HepG2 (cell line): ENCODE measurements around the gene ALB. TPM values are rescaled to one million over a fixed set of nuclear protein-coding genes. Genes with fewer than 3 reads are reported as not detected.

Source experiments
- ATAC-seq: fragments of 200-7000 bp; cut with Tn5 transposase; 3 replicates; pipeline ENCODE4 v1.9.1; 2020; ENCODE audit warnings: mild to moderate bottlenecking, moderate library complexity
- BruUV-seq: library from RNA; stranded (reverse); fragments of 400-500 nt; replicated peaks from 2 replicates; lab custom pipeline; 2021; lab: Mats Ljungman, UMichigan
- CTCF ChIA-PET: fragments of 300-600 bp; formaldehyde crosslinking; extraction: SDS; loops from one replicate; lab custom pipeline; 2021; ENCODE audit warnings: low total read pairs, inconsistent platforms, low intra/inter-chr PET ratio; lab: Yijun Ruan, JAX
- POLR2A ChIA-PET: fragments of 350-600 bp; sonication (Branson Sonifier 250); formaldehyde crosslinking; loops from one replicate; lab custom pipeline; 2020; ENCODE audit warnings: antibody characterized with exemption, inconsistent platforms; lab: Yijun Ruan, JAX
- DNase-seq: peaks from one replicate; pipeline ENCODE4 v3.0.0-alpha.2; 2015; ENCODE audit warnings: low spot score
- FAIRE-seq: peaks from 3 replicates; lab custom pipeline; 2011; peaks lifted over from hg19 to GRCh38; lab: Jason Lieb, UNC
- H2AFZ ChIP-seq: one replicate; pipeline ENCODE4 v1.6.1; 2011; ENCODE audit warnings: low read length, inconsistent platforms
- H3K27ac ChIP-seq: fragments of 300-600 bp; 3 replicates; pipeline ENCODE4 v1.8.0; 2011; ENCODE audit warnings: mixed run types, mild to moderate bottlenecking, mixed read lengths, low read length, inconsistent platforms; ENCODE audit not compliant: insufficient read depth; ENCODE audit errors: extremely low read length
- H3K27me3 ChIP-seq, 2 experiments: fragments of 200-600 bp in 1 of 2; 2 replicates in 1 of 2; 3 replicates in 1 of 2; pipeline versions ENCODE4 v1.6.0 to v1.8.0; 2011; ENCODE audit warnings: low read length in 2 of 2, mild to moderate bottlenecking in 2 of 2, moderate library complexity in 2 of 2, inconsistent platforms in 1 of 2; ENCODE audit not compliant: insufficient read depth in 2 of 2, control insufficient read depth in 1 of 2
- H3K36me3 ChIP-seq, 2 experiments: fragments of 200-600 bp in 1 of 2; replicated peaks in 1 of 2; 2 replicates in 1 of 2; 3 replicates in 1 of 2; pipeline versions ENCODE4 v1.5.1 to v1.8.0; 2011; ENCODE audit warnings: low read length in 2 of 2, inconsistent platforms in 1 of 2; ENCODE audit not compliant: insufficient read depth in 2 of 2, control insufficient read depth in 1 of 2
- H3K4me1 ChIP-seq: 2 replicates; pipeline ENCODE4 v1.5.1; 2012; ENCODE audit warnings: low read length, inconsistent platforms; ENCODE audit not compliant: insufficient read depth
- H3K4me2 ChIP-seq: 2 replicates; pipeline ENCODE4 v1.6.0; 2011; ENCODE audit warnings: low read depth, low read length, inconsistent platforms
- H3K4me3 ChIP-seq, 3 experiments: fragments of 200-600 bp in 1 of 3; sonication (generic), shearing (Covaris generic) in 1 of 3; replicated peaks in 1 of 3; 2 replicates each; pipeline ENCODE4 v1.5.1; 2011 to 2016; ENCODE audit warnings: low read length in 3 of 3, inconsistent platforms in 2 of 3, low read depth in 2 of 3, mild to moderate bottlenecking in 2 of 3, control low read depth in 1 of 3, mixed read lengths in 1 of 3; ENCODE audit not compliant: insufficient read depth in 1 of 3
- H3K79me2 ChIP-seq: one replicate; pipeline ENCODE4 v1.6.1; 2011; ENCODE audit warnings: low read length, inconsistent platforms; ENCODE audit not compliant: insufficient read depth
- H3K9ac ChIP-seq: 2 replicates; pipeline ENCODE4 v1.6.0; 2011; ENCODE audit warnings: mild to moderate bottlenecking, low read depth, low read length, inconsistent platforms; ENCODE audit not compliant: insufficient read depth
- H3K9me3 ChIP-seq: 2 replicates; pipeline ENCODE4 v1.5.1; 2012; ENCODE audit warnings: mild to moderate bottlenecking, low read length
- H4K20me1 ChIP-seq: 2 replicates; pipeline ENCODE4 v1.6.0; 2011; ENCODE audit warnings: inconsistent platforms, mild to moderate bottlenecking, low read length, moderate library complexity; ENCODE audit not compliant: insufficient read depth
- E2F2 ChIP-seq: sonication (generic); formaldehyde crosslinking; IDR thresholded peaks from 2 replicates; pipeline ENCODE4 v1.4.0; 2020; ENCODE audit warnings: missing genetic modification reagents, borderline replicate concordance
- HOXA7 ChIP-seq: sonication (generic); formaldehyde crosslinking; IDR thresholded peaks from 2 replicates; pipeline ENCODE4 v1.8.1; 2022; ENCODE audit warnings: mild to moderate bottlenecking, missing genetic modification reagents, moderate library complexity
- KDM4B ChIP-seq: sonication (generic); formaldehyde crosslinking; IDR thresholded peaks from 2 replicates; pipeline ENCODE4 v1.4.0; 2020; ENCODE audit warnings: missing genetic modification reagents
- KIAA2018 ChIP-seq: sonication (generic); formaldehyde crosslinking; IDR thresholded peaks from 2 replicates; pipeline ENCODE4 v1.5.0; 2020; ENCODE audit warnings: mild to moderate bottlenecking, missing genetic modification reagents, borderline replicate concordance
- POLR2A ChIP-seq, 2 experiments: IDR thresholded peaks; 2 replicates each; pipeline ENCODE4 v1.6.1; 2011; ENCODE audit warnings: low read depth in 2 of 2, low read length in 2 of 2, mild to moderate bottlenecking in 1 of 2, moderate library complexity in 1 of 2; ENCODE audit not compliant: insufficient read depth in 1 of 2
- RBM22 ChIP-seq: fragments of 200-400 bp; formaldehyde crosslinking; optimal IDR thresholded peaks from 2 replicates; pipeline ENCODE3; 2017; ENCODE audit warnings: mild to moderate bottlenecking, low read length, moderate library complexity
- SIX1 ChIP-seq: sonication (generic); formaldehyde crosslinking; IDR thresholded peaks from 2 replicates; pipeline ENCODE4 v1.4.0; 2020; ENCODE audit warnings: missing genetic modification reagents, borderline replicate concordance
- ZFAT ChIP-seq: sonication (generic); formaldehyde crosslinking; conservative IDR thresholded peaks from 2 replicates; pipeline ENCODE4 v1.8.1; 2023; ENCODE audit warnings: missing genetic modification reagents, inconsistent platforms
- ZNF530 ChIP-seq: sonication (generic); formaldehyde crosslinking; IDR thresholded peaks from 2 replicates; pipeline ENCODE4 v1.5.0; 2020; ENCODE audit warnings: low read depth, mild to moderate bottlenecking, missing genetic modification reagents
- WGBS: methylation state at CpG from one replicate; pipeline ENCODE4 v1.1.6; 2017; ENCODE audit warnings: low lambda C conversion rate; 5-methylcytosine and 5-hydroxymethylcytosine counted together
- in situ Hi-C: cut with HindIII; loops from 2 replicates; pipeline ENCODE4 v1.10.0; 2017; ENCODE audit warnings: low pct_unique_long_range_greater_than_20kb; ENCODE audit not compliant: extremely low pct_ligation_motif_present
- intact Hi-C: fragments of 100-400 bp; cut with micrococcal nuclease; formaldehyde crosslinking; loops from one replicate; pipeline ENCODE4 v1.10.0; 2022; ENCODE audit not compliant: unreplicated experiment
- polyA plus RNA-seq, 8 experiments: library from polyadenylated mRNA; depleted of rRNA in 3 of 8; stranded (reverse) in 7 of 8; unstranded in 1 of 8; fragments of >200 nt; fragmentation: Illumina TruSeq in 4 of 8; extraction: Trizol in 4 of 8; gene quantifications; 2 replicates each; pipeline versions ENCODE4 v1.2.1 to v1.2.3, GENCODE V29; 2011 to 2016; ENCODE audit warnings: low read depth in 4 of 8, missing spikeins in 1 of 8, mixed read lengths in 1 of 8; ENCODE audit not compliant: insufficient read depth in 1 of 8
- total RNA-seq, 5 experiments: library from RNA; depleted of rRNA; stranded (reverse); fragments of >200 nt; fragmentation: Illumina TruSeq; extraction: Trizol; gene quantifications; 2 replicates each; pipeline ENCODE4 v1.2.3, GENCODE V29; 2016; ENCODE audit warnings: low read depth in 1 of 5
- TF ChIP-seq, protein P1 (sequence below): sonication (generic); formaldehyde crosslinking; IDR thresholded peaks from 2 replicates; pipeline ENCODE4 v1.5.0; 2020; ENCODE audit warnings: missing genetic modification reagents

Gene ALB
- total and polyA plus RNA-seq, 2 of the 13 experiments (the other 11 are each of a cell fraction or from before 2014, with no cell fraction given) = 22,259 to 22,625 TPM

DNA sequence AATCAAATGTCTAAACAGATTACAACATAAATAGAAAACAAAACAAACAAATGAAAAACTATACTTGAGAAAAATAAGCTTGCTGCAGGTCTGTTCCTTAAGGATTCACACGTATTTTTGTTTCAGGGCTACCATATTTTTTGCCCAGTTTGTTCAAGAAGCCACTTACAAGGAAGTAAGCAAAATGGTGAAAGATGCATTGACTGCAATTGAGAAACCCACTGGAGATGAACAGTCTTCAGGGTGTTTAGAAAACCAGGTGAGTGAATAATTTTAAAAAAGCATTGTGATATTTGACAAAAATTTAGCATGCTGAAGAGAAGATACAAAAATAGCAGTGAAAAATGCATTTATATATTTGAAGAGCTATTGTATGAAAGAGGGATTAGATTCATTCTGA lies 34.0 kb downstream of the ALB start (continued):
- TF ChIP-seq KIAA2018 (CRISPR knock-in tag) = no peak

DNA sequence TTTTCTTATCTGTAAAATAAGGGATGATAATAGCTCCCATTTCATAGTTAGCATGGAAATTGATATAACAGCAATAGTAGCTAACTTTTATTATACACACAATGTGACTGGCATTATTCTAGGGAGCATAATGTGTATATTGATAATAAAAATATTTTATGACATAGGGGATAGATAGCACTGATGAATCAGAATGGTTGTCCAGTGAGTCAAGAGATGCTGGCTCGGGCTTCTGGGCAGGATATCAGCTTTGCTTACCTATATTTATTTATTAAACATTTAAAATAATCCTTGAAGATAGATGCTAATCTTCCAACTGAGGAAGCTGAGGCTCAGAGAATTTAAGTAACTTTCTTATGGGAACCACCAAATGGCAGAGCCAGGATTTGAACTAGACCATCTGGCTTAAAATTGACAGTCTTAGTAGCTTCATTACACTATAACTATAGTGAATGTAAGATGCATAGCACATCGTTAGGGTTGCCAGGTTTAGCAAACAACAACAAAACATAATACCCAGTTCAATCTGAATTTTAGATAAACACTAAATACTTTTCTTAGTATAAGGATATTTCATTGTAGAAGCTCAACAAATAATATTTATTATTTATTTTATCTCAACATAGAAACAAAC lies 34.6 kb downstream of the ALB start:
- BruUV-seq = no TSS peak
- Histone ChIP-seq H4K20me1 (peaks cover 3% of the 10 kb centered on the region; the same call in 1 of the 2 replicates), H3K27me3 (no peaks in the 10 kb centered on the region), H3K4me3 (peak overlapping the region; percentile 68 to 80 (median 70)), H3K4me1 (peaks cover 72% of the 10 kb centered on the region), H2AFZ (no peak overlapping the region), H3K9ac (peak overlapping the region; percentile 75), H3K36me3 (peaks cover 6 to 18% of the 10 kb centered on the region in 2 experiments), H3K27ac (peak overlapping the region; percentile 98), H3K4me2 (peak overlapping the region; percentile 82), H3K9me3 (no peaks in the 10 kb centered on the region), H3K79me2 (peaks cover 77% of the 10 kb centered on the region)
- intact Hi-C loops = loop anchor here (10.0 kb wide), 1 partner anchor 184 kb away; the partner anchor contains the start of gene ANKRD17
- POLR2A ChIA-PET = interaction anchor here (1.0 to 1.4 kb wide), 5 partner anchors 10 to 35 kb away, joined by 3 to 5 read pairs (median 3); partner anchors contain the start of gene ALB
- FAIRE-seq (no peak), ATAC-seq (no peak), DNase-seq (no peak)
- WGBS = 9% methylated on average over 2 of the region's 2 CpGs
- CTCF ChIA-PET = no interaction called here
- in situ Hi-C loops = no loop called here
- TF ChIP-seq ZFAT (0 out of 2 replicates have a peak, but pooled peaks have one; percentile 25), POLR2A (IDR thresholded peaks at IDR 0.05; ENCODE audit: insufficient read depth in 1 of 2, low read depth in 2 of 2, low read length in 2 of 2) (peak in 1 of 2 experiments; percentile 55; a peak in 2 of 4 replicates), SIX1 (CRISPR knock-in tag) (no peak), ZNF530 (CRISPR knock-in tag) (no peak), E2F2 (CRISPR knock-in tag) (no peak), KDM4B (CRISPR knock-in tag) (no peak), RBM22 (peak; percentile 79), HOXA7 (CRISPR knock-in tag) (no peak)
- TF ChIP-seq, protein P1, sequence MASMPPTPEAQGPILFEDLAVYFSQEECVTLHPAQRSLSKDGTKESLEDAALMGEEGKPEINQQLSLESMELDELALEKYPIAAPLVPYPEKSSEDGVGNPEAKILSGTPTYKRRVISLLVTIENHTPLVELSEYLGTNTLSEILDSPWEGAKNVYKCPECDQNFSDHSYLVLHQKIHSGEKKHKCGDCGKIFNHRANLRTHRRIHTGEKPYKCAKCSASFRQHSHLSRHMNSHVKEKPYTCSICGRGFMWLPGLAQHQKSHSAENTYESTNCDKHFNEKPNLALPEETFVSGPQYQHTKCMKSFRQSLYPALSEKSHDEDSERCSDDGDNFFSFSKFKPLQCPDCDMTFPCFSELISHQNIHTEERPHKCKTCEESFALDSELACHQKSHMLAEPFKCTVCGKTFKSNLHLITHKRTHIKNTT (CRISPR knock-in tag) = no peak
